Thyroid gland (tissue), 4 donors: ENCODE data around the gene NR2F1-AS1. TPM values are rescaled to one million over a fixed set of nuclear protein-coding genes. Genes with fewer than 3 reads are reported as not detected.
"Not testable (repeated sequence)": the region's sequence is repeated elsewhere in the genome, so short reads cannot be mapped to it uniquely, and the experiment has no call there.

Experiments used
- DNase-seq, 2 donors: peaks; one replicate each; pipeline ENCODE4 v3.0.0-alpha.2; 2019
- H3K27ac ChIP-seq, 3 donors: fragments of 200-600 bp; sonication (generic); 1 replicate in 2 of 3; 2 replicates in 1 of 3; pipeline ENCODE4 v1.5.1; 2016 to 2019; ENCODE audit warnings: mild to moderate bottlenecking in 1 of 3, moderate library complexity in 1 of 3
- H3K27me3 ChIP-seq: fragments of 200-600 bp; sonication (generic); one replicate; pipeline ENCODE4 v1.5.1; 2019
- H3K36me3 ChIP-seq, 2 donors: fragments of 200-600 bp; sonication (generic); one replicate each; pipeline ENCODE4 v1.5.1; 2016 to 2019
- H3K4me1 ChIP-seq, 2 donors: fragments of 200-600 bp; sonication (generic); one replicate each; pipeline ENCODE4 v1.5.1; 2017 to 2019
- H3K4me3 ChIP-seq, 3 donors: fragments of 200-600 bp; sonication (generic); replicated peaks in 1 of 3; 1 replicate in 2 of 3; 2 replicates in 1 of 3; pipeline ENCODE4 v1.5.1; 2016; ENCODE audit warnings: mild to moderate bottlenecking in 1 of 3
- H3K9me3 ChIP-seq: fragments of 200-600 bp; sonication (generic); one replicate; pipeline ENCODE4 v1.5.1; 2017
- CTCF ChIP-seq, 6 experiments: fragments of 200-600 bp in 3 of 6; fragments of 450-650 bp in 3 of 6; sonication (generic) in 3 of 6; IDR thresholded peaks; one replicate each; pipeline ENCODE4 v1.5.1; 2016 to 2019; ENCODE audit warnings: antibody characterized with exemption in 6 of 6, mild to moderate bottlenecking in 2 of 6, inconsistent platforms in 1 of 6, moderate library complexity in 1 of 6
- POLR2A ChIP-seq, 2 donors: fragments of 450-650 bp; IDR thresholded peaks; one replicate each; pipeline ENCODE4 v1.6.1; 2017; ENCODE audit warnings: antibody characterized with exemption in 2 of 2, mild to moderate bottlenecking in 2 of 2, moderate library complexity in 1 of 2
- WGBS, 2 donors: methylation state at CpG; one replicate each; pipeline ENCODE4 v1.1.5; 2017; 5-methylcytosine and 5-hydroxymethylcytosine counted together
- intact Hi-C: fragments of 100-400 bp; cut with DNase I; formaldehyde crosslinking; loops from one replicate; pipeline ENCODE4 v1.15.1; 2023
- total RNA-seq, 4 donors: library from RNA; depleted of rRNA; stranded (reverse); fragments of >200 nt; gene quantifications; one replicate each; pipeline ENCODE4 v1.2.3, GENCODE V29; 2016

NR2F1-AS1 gene
- total RNA-seq, 4 donors from 2014 or later, result 4.1 to 13.8 (median 10.1) TPM

DNA sequence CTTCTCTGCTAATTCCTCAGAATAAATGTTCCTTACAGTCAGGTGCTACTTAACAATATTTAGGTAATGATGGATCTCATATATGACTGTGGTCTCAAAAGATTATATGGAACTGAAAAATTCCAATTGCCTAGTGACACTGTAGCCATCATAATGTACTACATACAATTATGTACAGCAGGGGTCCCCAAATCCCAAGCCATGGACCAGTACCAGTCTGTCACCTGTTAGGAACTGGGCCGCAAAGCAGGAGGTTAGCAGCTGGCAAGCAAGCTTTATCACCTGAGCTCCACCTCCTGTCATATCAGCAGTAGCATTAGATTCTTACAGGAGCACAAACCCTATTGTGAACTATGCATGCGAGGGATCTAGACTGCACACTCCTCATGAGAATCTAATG, 69.6 kb downstream of the NR2F1-AS1 start:
- no peak overlapping the region for H3K4me3 ChIP-seq
- intact Hi-C loops, result no loop called here
- no peaks in the 10 kb centered on the region for H3K36me3 ChIP-seq
- WGBS, 2 donors, result 85 to 86% methylated on average over 1 to 2 of the region's 2 CpGs
- TF ChIP-seq CTCF (IDR thresholded peaks at IDR 0.05) (no peak), POLR2A (IDR thresholded peaks at IDR 0.05) (no peak)
- no peaks in the 10 kb centered on the region for H3K9me3 ChIP-seq
- H3K4me1 ChIP-seq, result no peaks in the 10 kb centered on the region
- no peak for DNase-seq
- no peaks in the 10 kb centered on the region for H3K27me3 ChIP-seq
- H3K27ac ChIP-seq, result no peak overlapping the region

GRCh38 chr5:93510626-93511380, 70.2 kb downstream of the NR2F1-AS1 start:
- 69 to 77% methylated on average over 2 of the region's 2 CpGs for WGBS, 2 donors
- no peak for DNase-seq
- Histone ChIP-seq H3K36me3 (no peaks in the 10 kb centered on the region), H3K27ac (no peak overlapping the region), H3K4me3 (no peak overlapping the region), H3K9me3 (no peaks in the 10 kb centered on the region), H3K4me1 (no peaks in the 10 kb centered on the region), H3K27me3 (no peaks in the 10 kb centered on the region)
- TF ChIP-seq POLR2A (IDR thresholded peaks at IDR 0.05) (no peak), CTCF (IDR thresholded peaks at IDR 0.05) (no peak)
- intact Hi-C loops, result no loop called here

DNA sequence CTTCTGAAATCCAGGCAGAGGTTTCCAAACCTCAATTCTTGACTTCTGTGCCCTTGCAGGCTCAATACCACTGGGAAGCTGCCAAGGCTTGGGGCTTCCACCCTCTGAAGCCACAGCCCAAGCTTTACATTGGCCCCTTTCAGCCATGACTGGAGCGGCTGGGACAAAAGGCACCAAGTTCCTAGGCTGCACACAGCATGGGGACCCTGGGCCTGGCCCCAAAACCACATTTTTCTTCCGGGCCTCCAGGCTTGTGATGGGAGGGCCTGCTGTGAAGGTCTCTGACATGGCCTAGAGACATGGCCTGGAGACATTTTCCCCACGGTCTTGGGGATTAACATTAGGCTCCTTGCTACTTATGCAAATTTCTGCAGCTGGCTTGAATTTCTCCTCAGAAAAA, 75.5 kb downstream of the NR2F1-AS1 start:
- H3K27ac ChIP-seq, H3K9me3 ChIP-seq, DNase-seq, H3K4me1 ChIP-seq, H3K36me3 ChIP-seq, H3K27me3 ChIP-seq, intact Hi-C loops, H3K4me3 ChIP-seq: not testable (repeated sequence)
- WGBS, 2 donors, result 96 to 100% methylated on average over 3 of the region's 3 CpGs

- no peak for DNase-seq
- intact Hi-C loops, result no loop called here
- TF ChIP-seq CTCF (IDR thresholded peaks at IDR 0.05) (no peak), POLR2A (IDR thresholded peaks at IDR 0.05) (no peak)
- Histone ChIP-seq H3K27ac (no peak overlapping the region), H3K9me3 (no peaks in the 10 kb centered on the region), H3K27me3 (no peaks in the 10 kb centered on the region), H3K4me3 (no peak overlapping the region), H3K36me3 (no peaks in the 10 kb centered on the region), H3K4me1 (no peaks in the 10 kb centered on the region)
- WGBS, 2 donors, result 69 to 74% methylated on average over 1 of the region's 1 CpG
Observed at GRCh38 chr5:93503598-93504067, 77.4 kb downstream of the NR2F1-AS1 start.

- Histone ChIP-seq H3K27me3 (no peaks in the 10 kb centered on the region), H3K36me3 (no peaks in the 10 kb centered on the region), H3K4me3 (no peak overlapping the region), H3K27ac (no peak overlapping the region), H3K9me3 (no peaks in the 10 kb centered on the region), H3K4me1 (no peaks in the 10 kb centered on the region)
- TF ChIP-seq POLR2A (IDR thresholded peaks at IDR 0.05) (no peak), CTCF (IDR thresholded peaks at IDR 0.05) (no peak)
- intact Hi-C loops, result no loop called here
- no peak for DNase-seq
- WGBS, 2 donors, result 82 to 85% methylated on average over 4 of the region's 4 CpGs
Observed at GRCh38 chr5:93497096-93497495, 83.9 kb downstream of the NR2F1-AS1 start.
